ENCODE measurements around the gene ATG2A. TPM values are rescaled to one million over a fixed set of nuclear protein-coding genes. Genes with fewer than 3 reads are reported as not detected.

Gene ATG2A
- total and polyA plus RNA-seq, 9 of the 15 experiments (the other 6 are each of a cell fraction or from before 2014, with no cell fraction given) = 0.25 to 45.9 (median 5.2) TPM

DNA sequence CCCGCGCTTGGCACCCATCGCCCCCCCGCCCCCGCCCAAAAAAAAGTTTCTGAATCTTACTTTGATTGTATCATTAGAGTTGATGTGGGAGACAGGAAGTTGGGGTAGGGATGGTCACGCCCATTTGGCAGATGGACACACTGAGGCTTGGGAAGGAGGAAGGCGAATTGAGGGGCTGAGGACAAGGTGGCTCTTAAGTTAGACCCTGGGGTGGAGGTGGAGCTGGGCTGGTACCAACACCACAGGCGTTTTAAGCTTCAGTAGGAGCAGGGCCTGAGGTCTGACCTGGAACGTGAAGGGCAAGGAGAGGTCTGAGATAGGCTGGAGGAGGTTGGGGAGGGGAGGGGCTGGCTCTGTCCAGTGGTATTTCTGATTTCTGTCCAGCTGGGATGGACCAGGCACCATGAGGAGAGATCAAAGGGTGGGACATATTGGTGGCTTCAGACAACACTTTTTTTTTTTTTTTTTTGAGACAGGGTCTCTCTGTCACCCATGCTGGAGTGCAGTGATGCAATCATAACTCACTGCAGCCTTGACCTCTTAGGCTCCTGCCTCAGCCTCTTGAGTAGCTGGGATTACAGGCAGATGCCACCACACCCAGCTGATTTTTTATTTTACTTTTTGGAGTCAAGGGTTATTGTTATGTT, 71.8 kb downstream of the ATG2A start (continued):
- TF ChIP-seq NR4A1 (CRISPR knock-in tag; IDR thresholded peaks at IDR 0.05) = no peak
- TF ChIP-seq NR4A1 (tag; IDR thresholded peaks at IDR 0.05) = no peak
- TF ChIP-seq ZC3H11A (IDR thresholded peaks at IDR 0.05; ENCODE audit: low read depth, low read length) = no peak
- no peak for TF ChIP-seq HDAC6 (IDR thresholded peaks at IDR 0.05; ENCODE audit: low read depth, low read length)
- TF ChIP-seq NR2F6 (CRISPR knock-in tag; IDR thresholded peaks at IDR 0.05) = no peak
- no peak for TF ChIP-seq ZNF586 (CRISPR knock-in tag; conservative IDR thresholded peaks at IDR 0.05)
- TF ChIP-seq TSC22D4 (tag; IDR thresholded peaks at IDR 0.05) = no peak
- no peak for TF ChIP-seq ARID3A (IDR thresholded peaks at IDR 0.05; ENCODE audit: borderline replicate concordance, low read depth, low read length)
- TF ChIP-seq HDAC2 (IDR thresholded peaks at IDR 0.05) = peak; percentile 100
- TF ChIP-seq ZNF699 (CRISPR knock-in tag; IDR thresholded peaks at IDR 0.05; ENCODE audit: insufficient replicate concordance) = no peak
- no peak for TF ChIP-seq RBFOX2 (IDR thresholded peaks at IDR 0.05; ENCODE audit: low read depth, low read length)
- no peak for TF ChIP-seq ILK (tag; IDR thresholded peaks at IDR 0.05; ENCODE audit: borderline replicate concordance, low read depth)
- peak; percentile 49; the same call in 1 of the 2 replicates for TF ChIP-seq TOE1 (IDR thresholded peaks at IDR 0.05; ENCODE audit: borderline replicate concordance)
- TF ChIP-seq TOE1 (CRISPR knock-in tag; IDR thresholded peaks at IDR 0.05; ENCODE audit: borderline replicate concordance, low read depth) = no peak
- no peak for TF ChIP-seq PURB (CRISPR knock-in tag; IDR thresholded peaks at IDR 0.05; ENCODE audit: low read depth)
- TF ChIP-seq, protein P1, sequence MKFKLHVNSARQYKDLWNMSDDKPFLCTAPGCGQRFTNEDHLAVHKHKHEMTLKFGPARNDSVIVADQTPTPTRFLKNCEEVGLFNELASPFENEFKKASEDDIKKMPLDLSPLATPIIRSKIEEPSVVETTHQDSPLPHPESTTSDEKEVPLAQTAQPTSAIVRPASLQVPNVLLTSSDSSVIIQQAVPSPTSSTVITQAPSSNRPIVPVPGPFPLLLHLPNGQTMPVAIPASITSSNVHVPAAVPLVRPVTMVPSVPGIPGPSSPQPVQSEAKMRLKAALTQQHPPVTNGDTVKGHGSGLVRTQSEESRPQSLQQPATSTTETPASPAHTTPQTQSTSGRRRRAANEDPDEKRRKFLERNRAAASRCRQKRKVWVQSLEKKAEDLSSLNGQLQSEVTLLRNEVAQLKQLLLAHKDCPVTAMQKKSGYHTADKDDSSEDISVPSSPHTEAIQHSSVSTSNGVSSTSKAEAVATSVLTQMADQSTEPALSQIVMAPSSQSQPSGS (CRISPR knock-in tag; IDR thresholded peaks at IDR 0.05) = no peak
- TF ChIP-seq, protein P2, sequence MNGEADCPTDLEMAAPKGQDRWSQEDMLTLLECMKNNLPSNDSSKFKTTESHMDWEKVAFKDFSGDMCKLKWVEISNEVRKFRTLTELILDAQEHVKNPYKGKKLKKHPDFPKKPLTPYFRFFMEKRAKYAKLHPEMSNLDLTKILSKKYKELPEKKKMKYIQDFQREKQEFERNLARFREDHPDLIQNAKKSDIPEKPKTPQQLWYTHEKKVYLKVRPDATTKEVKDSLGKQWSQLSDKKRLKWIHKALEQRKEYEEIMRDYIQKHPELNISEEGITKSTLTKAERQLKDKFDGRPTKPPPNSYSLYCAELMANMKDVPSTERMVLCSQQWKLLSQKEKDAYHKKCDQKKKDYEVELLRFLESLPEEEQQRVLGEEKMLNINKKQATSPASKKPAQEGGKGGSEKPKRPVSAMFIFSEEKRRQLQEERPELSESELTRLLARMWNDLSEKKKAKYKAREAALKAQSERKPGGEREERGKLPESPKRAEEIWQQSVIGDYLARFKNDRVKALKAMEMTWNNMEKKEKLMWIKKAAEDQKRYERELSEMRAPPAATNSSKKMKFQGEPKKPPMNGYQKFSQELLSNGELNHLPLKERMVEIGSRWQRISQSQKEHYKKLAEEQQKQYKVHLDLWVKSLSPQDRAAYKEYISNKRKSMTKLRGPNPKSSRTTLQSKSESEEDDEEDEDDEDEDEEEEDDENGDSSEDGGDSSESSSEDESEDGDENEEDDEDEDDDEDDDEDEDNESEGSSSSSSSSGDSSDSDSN (IDR thresholded peaks at IDR 0.05; ENCODE audit: borderline replicate concordance in 1 of 2, low read depth in 2 of 2, low read length in 2 of 2) = no peak

Measured in K562 (cell line).